Esophagus muscularis mucosa (tissue), 4 donors: ENCODE data around the gene SLC24A3.

ENCODE experiments used
- EP300 ChIP-seq: sonication (generic); formaldehyde crosslinking; IDR thresholded peaks from one replicate; pipeline ENCODE4 v1.6.1; 2017; ENCODE audit warnings: antibody characterized with exemption
- POLR2A ChIP-seq: fragments of 450-650 bp; IDR thresholded peaks from one replicate; pipeline ENCODE4 v1.6.1; 2017; ENCODE audit warnings: antibody characterized with exemption, moderate library complexity, mild to moderate bottlenecking, low read depth
- POLR2AphosphoS5 ChIP-seq, 2 donors: sonication (generic); formaldehyde crosslinking; IDR thresholded peaks; one replicate each; pipeline ENCODE4 v1.6.1; 2017; ENCODE audit warnings: antibody characterized with exemption in 2 of 2
- TF ChIP-seq, protein P1 (sequence below), 3 experiments: fragments of 200-600 bp in 2 of 3; fragments of 450-650 bp in 1 of 3; sonication (generic) in 2 of 3; IDR thresholded peaks; one replicate each; pipeline ENCODE4 v1.5.1; 2017 to 2019; ENCODE audit warnings: antibody characterized with exemption in 3 of 3, mild to moderate bottlenecking in 2 of 3, moderate library complexity in 1 of 3

DNA sequence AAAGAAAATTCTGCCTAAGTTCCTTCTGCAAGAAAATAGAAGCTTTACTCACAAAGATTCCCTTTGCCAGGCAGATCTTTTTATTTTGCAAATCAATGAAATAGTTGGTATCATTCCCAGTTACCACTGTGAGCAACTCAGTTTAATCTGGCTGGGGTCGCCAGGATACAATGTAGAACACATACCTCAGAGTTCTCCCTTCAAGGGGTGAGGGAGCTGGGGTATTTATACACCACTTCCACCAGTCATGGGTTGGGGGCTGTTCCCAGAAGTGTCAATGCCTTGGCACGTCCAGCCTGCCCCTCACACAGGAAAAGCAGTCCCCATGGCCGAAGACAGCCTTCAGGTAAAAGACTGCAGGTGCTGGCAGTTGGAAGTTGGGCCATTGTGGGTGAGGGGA is 86.2 kb downstream of the SLC24A3 start:
- TF ChIP-seq POLR2AphosphoS5 (IDR thresholded peaks at IDR 0.05): no peak
- TF ChIP-seq, protein P1, sequence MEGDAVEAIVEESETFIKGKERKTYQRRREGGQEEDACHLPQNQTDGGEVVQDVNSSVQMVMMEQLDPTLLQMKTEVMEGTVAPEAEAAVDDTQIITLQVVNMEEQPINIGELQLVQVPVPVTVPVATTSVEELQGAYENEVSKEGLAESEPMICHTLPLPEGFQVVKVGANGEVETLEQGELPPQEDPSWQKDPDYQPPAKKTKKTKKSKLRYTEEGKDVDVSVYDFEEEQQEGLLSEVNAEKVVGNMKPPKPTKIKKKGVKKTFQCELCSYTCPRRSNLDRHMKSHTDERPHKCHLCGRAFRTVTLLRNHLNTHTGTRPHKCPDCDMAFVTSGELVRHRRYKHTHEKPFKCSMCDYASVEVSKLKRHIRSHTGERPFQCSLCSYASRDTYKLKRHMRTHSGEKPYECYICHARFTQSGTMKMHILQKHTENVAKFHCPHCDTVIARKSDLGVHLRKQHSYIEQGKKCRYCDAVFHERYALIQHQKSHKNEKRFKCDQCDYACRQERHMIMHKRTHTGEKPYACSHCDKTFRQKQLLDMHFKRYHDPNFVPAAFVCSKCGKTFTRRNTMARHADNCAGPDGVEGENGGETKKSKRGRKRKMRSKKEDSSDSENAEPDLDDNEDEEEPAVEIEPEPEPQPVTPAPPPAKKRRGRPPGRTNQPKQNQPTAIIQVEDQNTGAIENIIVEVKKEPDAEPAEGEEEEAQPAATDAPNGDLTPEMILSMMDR (IDR thresholded peaks at IDR 0.05): no peak
- no peak for TF ChIP-seq POLR2A
- no peak for TF ChIP-seq EP300
